Measurements from ENCODE around the gene PLXNB3. TPM values are rescaled to one million over a fixed set of nuclear protein-coding genes. Genes with fewer than 3 reads are reported as not detected.

Gene PLXNB3
- total RNA-seq, 2 experiments from 2014 or later = not detected

DNA sequence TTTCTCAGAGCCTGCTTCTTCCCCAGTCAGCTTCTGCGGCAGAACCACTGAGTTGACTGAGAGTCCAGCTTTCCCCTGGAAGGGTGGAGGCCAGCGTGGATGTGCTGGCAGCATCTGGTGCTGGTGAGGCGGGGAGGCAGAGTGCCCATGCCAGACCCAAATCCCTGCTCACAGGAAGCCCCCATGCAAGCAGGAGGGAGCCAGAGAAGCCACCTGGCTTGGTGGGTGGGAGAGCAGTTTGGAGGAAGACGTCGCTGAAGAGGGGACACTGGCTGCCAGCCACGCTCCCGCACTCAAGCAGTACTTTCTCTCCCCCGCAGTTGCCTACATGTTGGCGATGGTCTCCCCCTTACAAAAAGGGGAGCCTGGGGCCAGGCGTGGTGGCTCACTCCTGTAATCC is 60.3 kb downstream of the PLXNB3 start:
- BruUV-seq (replicated peaks) = no TSS peak
- intact Hi-C loops (cut with micrococcal nuclease; ENCODE audit: unreplicated experiment) = loop anchor here (10.0 kb wide), 1 partner anchor 60 kb away; the partner anchor contains the start of gene L1CAM
- no peak for DNase-seq (ENCODE audit: low spot score)
- TF ChIP-seq EZH2phosphoT487 (IDR thresholded peaks at IDR 0.05; ENCODE audit: borderline replicate concordance, low read depth, low read length) = no peak
- TF ChIP-seq, protein P1, sequence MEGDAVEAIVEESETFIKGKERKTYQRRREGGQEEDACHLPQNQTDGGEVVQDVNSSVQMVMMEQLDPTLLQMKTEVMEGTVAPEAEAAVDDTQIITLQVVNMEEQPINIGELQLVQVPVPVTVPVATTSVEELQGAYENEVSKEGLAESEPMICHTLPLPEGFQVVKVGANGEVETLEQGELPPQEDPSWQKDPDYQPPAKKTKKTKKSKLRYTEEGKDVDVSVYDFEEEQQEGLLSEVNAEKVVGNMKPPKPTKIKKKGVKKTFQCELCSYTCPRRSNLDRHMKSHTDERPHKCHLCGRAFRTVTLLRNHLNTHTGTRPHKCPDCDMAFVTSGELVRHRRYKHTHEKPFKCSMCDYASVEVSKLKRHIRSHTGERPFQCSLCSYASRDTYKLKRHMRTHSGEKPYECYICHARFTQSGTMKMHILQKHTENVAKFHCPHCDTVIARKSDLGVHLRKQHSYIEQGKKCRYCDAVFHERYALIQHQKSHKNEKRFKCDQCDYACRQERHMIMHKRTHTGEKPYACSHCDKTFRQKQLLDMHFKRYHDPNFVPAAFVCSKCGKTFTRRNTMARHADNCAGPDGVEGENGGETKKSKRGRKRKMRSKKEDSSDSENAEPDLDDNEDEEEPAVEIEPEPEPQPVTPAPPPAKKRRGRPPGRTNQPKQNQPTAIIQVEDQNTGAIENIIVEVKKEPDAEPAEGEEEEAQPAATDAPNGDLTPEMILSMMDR (conservative IDR thresholded peaks at IDR 0.05; ENCODE audit: low read length) = no peak
- H4K20me1 ChIP-seq (ENCODE audit: insufficient read depth, low read length) = no peaks in the 10 kb centered on the region
- no peaks in the 10 kb centered on the region for H3K9me3 ChIP-seq (ENCODE audit: low read length)
- no peaks in the 10 kb centered on the region for H3K36me3 ChIP-seq (ENCODE audit: insufficient read depth, low read length)
- H3K9me2 ChIP-seq (ENCODE audit: insufficient read depth, low read length) = no peaks in the 10 kb centered on the region
- POLR2A ChIA-PET = interaction anchor here (0.7 kb wide), 1 partner anchor 27 kb away, joined by 3 read pairs; no protein-coding TSS in a partner anchor
- no peaks in the 10 kb centered on the region for H3K4me1 ChIP-seq (ENCODE audit: insufficient read depth, low read length, poor library complexity, severe bottlenecking)
- no peak overlapping the region for H3K27ac ChIP-seq (ENCODE audit: low read depth, low read length, poor library complexity, severe bottlenecking)
- no peaks in the 10 kb centered on the region for H3K79me2 ChIP-seq (ENCODE audit: insufficient read depth, low read depth, low read length)
- H2AFZ ChIP-seq (ENCODE audit: low read length) = no peak overlapping the region
- CTCF ChIA-PET (ENCODE audit: unreplicated experiment) = no interaction called here
- H3K4me2 ChIP-seq (ENCODE audit: low read length) = no peak overlapping the region
- H3K4me3 ChIP-seq (ENCODE audit: low read depth, low read length, poor library complexity, severe bottlenecking) = no peak overlapping the region

GRCh38 chrX:153825042-153825441 is 61.0 kb downstream of the PLXNB3 start:
- H3K4me1 ChIP-seq (ENCODE audit: insufficient read depth, low read length, poor library complexity, severe bottlenecking) = no peaks in the 10 kb centered on the region
- no peaks in the 10 kb centered on the region for H3K9me3 ChIP-seq (ENCODE audit: low read length)

More at GRCh38 chrX:153825042-153825441, 61.0 kb downstream of the PLXNB3 start:
- intact Hi-C loops (cut with micrococcal nuclease; ENCODE audit: unreplicated experiment) = loop anchor here (10.0 kb wide), 1 partner anchor 60 kb away; the partner anchor contains the start of gene L1CAM
- Histone ChIP-seq H3K27ac (ENCODE audit: low read depth, low read length, poor library complexity, severe bottlenecking) (no peak overlapping the region), H3K9me2 (ENCODE audit: insufficient read depth, low read length) (no peaks in the 10 kb centered on the region), H4K20me1 (ENCODE audit: insufficient read depth, low read length) (no peaks in the 10 kb centered on the region), H3K4me3 (ENCODE audit: low read depth, low read length, poor library complexity, severe bottlenecking) (no peak overlapping the region), H2AFZ (ENCODE audit: low read length) (no peak overlapping the region), H3K79me2 (ENCODE audit: insufficient read depth, low read depth, low read length) (no peaks in the 10 kb centered on the region), H3K4me2 (ENCODE audit: low read length) (no peak overlapping the region), H3K36me3 (ENCODE audit: insufficient read depth, low read length) (no peaks in the 10 kb centered on the region)
- TF ChIP-seq, protein P1 (conservative IDR thresholded peaks at IDR 0.05; ENCODE audit: low read length) = no peak
- no peak for TF ChIP-seq EZH2phosphoT487 (IDR thresholded peaks at IDR 0.05; ENCODE audit: borderline replicate concordance, low read depth, low read length)
- POLR2A ChIA-PET = no interaction called here
- CTCF ChIA-PET (ENCODE audit: unreplicated experiment) = no interaction called here
- no TSS peak for BruUV-seq (replicated peaks)
- no peak for DNase-seq (ENCODE audit: low spot score)

Other genes starting within 250 kb of the PLXNB3 start
- gene ATP2B3, start 246.6 kb upstream of the PLXNB3 start, total RNA-seq (2014; rRNA removed; shearing (Covaris generic)) = not detected in 2 replicates
- not detected in 2 replicates for gene ATP2B3, start 246.6 kb upstream of the PLXNB3 start, total RNA-seq (2022)
- gene CCNQ, start 165.1 kb upstream of the PLXNB3 start, total RNA-seq (2014; rRNA removed; shearing (Covaris generic)) = 20.6 and 29.7 TPM in 2 replicates
- gene CCNQ, start 165.1 kb upstream of the PLXNB3 start, total RNA-seq (2022) = 12.0 and 13.9 TPM in 2 replicates
- not detected in 2 replicates for gene DUSP9, start 117.0 kb upstream of the PLXNB3 start, total RNA-seq (2014; rRNA removed; shearing (Covaris generic))
- gene DUSP9, start 117.0 kb upstream of the PLXNB3 start, total RNA-seq (2022) = not detected in 2 replicates
- 0.19 and 1.1 TPM in 2 replicates for gene PNCK, start 90.4 kb upstream of the PLXNB3 start, total RNA-seq (2014; rRNA removed; shearing (Covaris generic))
- not detected in 2 replicates for gene PNCK, start 90.4 kb upstream of the PLXNB3 start, total RNA-seq (2022)
- gene SLC6A8, start 76.3 kb upstream of the PLXNB3 start, total RNA-seq (2014; rRNA removed; shearing (Covaris generic)) = not detected in 2 replicates
- not detected in 2 replicates for gene SLC6A8, start 76.3 kb upstream of the PLXNB3 start, total RNA-seq (2022)
- 43.0 and 47.0 TPM in 2 replicates for gene BCAP31, start 39.9 kb upstream of the PLXNB3 start, total RNA-seq (2014; rRNA removed; shearing (Covaris generic))
- 69.3 and 72.0 TPM in 2 replicates for gene BCAP31, start 39.9 kb upstream of the PLXNB3 start, total RNA-seq (2022)
- gene ABCD1, start 39.4 kb upstream of the PLXNB3 start, total RNA-seq (2014; rRNA removed; shearing (Covaris generic)) = 2.7 and 6.9 TPM in 2 replicates
- 8.8 TPM in 2 replicates for gene ABCD1, start 39.4 kb upstream of the PLXNB3 start, total RNA-seq (2022)
- gene SRPK3, start 16.8 kb downstream of the PLXNB3 start, total RNA-seq (2014; rRNA removed; shearing (Covaris generic)) = not detected in 2 replicates
- gene SRPK3, start 16.8 kb downstream of the PLXNB3 start, total RNA-seq (2022) = not detected in 2 replicates
- 52.5 and 53.2 TPM in 2 replicates for gene IDH3G, start 30.1 kb downstream of the PLXNB3 start, total RNA-seq (2014; rRNA removed; shearing (Covaris generic))
- 47.5 and 51.8 TPM in 2 replicates for gene IDH3G, start 30.1 kb downstream of the PLXNB3 start, total RNA-seq (2022)
- gene SSR4, start 30.4 kb downstream of the PLXNB3 start, total RNA-seq (2014; rRNA removed; shearing (Covaris generic)) = 121 and 165 TPM in 2 replicates
- 156 and 186 TPM in 2 replicates for gene SSR4, start 30.4 kb downstream of the PLXNB3 start, total RNA-seq (2022)
- not detected in 2 replicates for gene PDZD4, start 66.3 kb downstream of the PLXNB3 start, total RNA-seq (2014; rRNA removed; shearing (Covaris generic))
- not detected in 2 replicates for gene PDZD4, start 66.3 kb downstream of the PLXNB3 start, total RNA-seq (2022)
- not detected in 2 replicates for gene L1CAM, start 121.9 kb downstream of the PLXNB3 start, total RNA-seq (2014; rRNA removed; shearing (Covaris generic))
- not detected in 2 replicates for gene L1CAM, start 121.9 kb downstream of the PLXNB3 start, total RNA-seq (2022)
- gene AVPR2, start 140.4 kb downstream of the PLXNB3 start, total RNA-seq (2014; rRNA removed; shearing (Covaris generic)) = 0.09 TPM in 1 of 2 replicates, not detected in the other
- 0.46 TPM in 1 of 2 replicates, not detected in the other for gene AVPR2, start 140.4 kb downstream of the PLXNB3 start, total RNA-seq (2022)
- gene ARHGAP4, start 162.0 kb downstream of the PLXNB3 start, total RNA-seq (2014; rRNA removed; shearing (Covaris generic)) = 126 and 127 TPM in 2 replicates
- gene ARHGAP4, start 162.0 kb downstream of the PLXNB3 start, total RNA-seq (2022) = 119 and 128 TPM in 2 replicates
- 77.5 and 82.7 TPM in 2 replicates for gene NAA10, start 170.8 kb downstream of the PLXNB3 start, total RNA-seq (2014; rRNA removed; shearing (Covaris generic))
- 90.5 and 105 TPM in 2 replicates for gene NAA10, start 170.8 kb downstream of the PLXNB3 start, total RNA-seq (2022)
- gene RENBP, start 180.4 kb downstream of the PLXNB3 start, total RNA-seq (2014; rRNA removed; shearing (Covaris generic)) = 2.8 and 3.6 TPM in 2 replicates
- 6.2 and 6.8 TPM in 2 replicates for gene RENBP, start 180.4 kb downstream of the PLXNB3 start, total RNA-seq (2022)
- 51.9 and 64.2 TPM in 2 replicates for gene HCFC1, start 207.6 kb downstream of the PLXNB3 start, total RNA-seq (2014; rRNA removed; shearing (Covaris generic))
- 134 TPM in 2 replicates for gene HCFC1, start 207.6 kb downstream of the PLXNB3 start, total RNA-seq (2022)
- gene TMEM187, start 208.5 kb downstream of the PLXNB3 start, total RNA-seq (2014; rRNA removed; shearing (Covaris generic)) = 0.85 and 1.4 TPM in 2 replicates
- 3.2 and 4.5 TPM in 2 replicates for gene TMEM187, start 208.5 kb downstream of the PLXNB3 start, total RNA-seq (2022)

Measured in OCI-LY7 (cell line).